Liver (tissue), 9 donors: ENCODE measurements around the gene PFKL. TPM values are rescaled to one million over a fixed set of nuclear protein-coding genes. Genes with fewer than 3 reads are reported as not detected.

Experiments
- DNase-seq: peaks from one replicate; pipeline ENCODE4 v3.0.0-alpha.2; 2017; ENCODE audit warnings: low spot score
- H3K27ac ChIP-seq, 2 donors: one replicate each; pipeline ENCODE4 v1.7.0; 2013; ENCODE audit warnings: inconsistent platforms in 2 of 2, low read length in 2 of 2, control low read depth in 1 of 2, low read depth in 1 of 2, mild to moderate bottlenecking in 1 of 2
- H3K27me3 ChIP-seq, 4 donors: one replicate each; pipeline versions ENCODE4 v1.6.1 to v1.7.0; 2013; ENCODE audit warnings: low read length in 3 of 4, inconsistent platforms in 1 of 4, mild to moderate bottlenecking in 1 of 4, moderate library complexity in 1 of 4; ENCODE audit not compliant: control insufficient read depth in 4 of 4, insufficient read depth in 4 of 4
- H3K36me3 ChIP-seq, 4 donors: one replicate each; pipeline versions ENCODE4 v1.6.1 to v1.7.0; 2013; ENCODE audit warnings: low read length in 3 of 4, mild to moderate bottlenecking in 3 of 4, low read depth in 1 of 4, moderate library complexity in 1 of 4; ENCODE audit not compliant: control insufficient read depth in 4 of 4, insufficient read depth in 3 of 4
- H3K4me1 ChIP-seq, 4 donors: one replicate each; pipeline versions ENCODE4 v1.6.1 to v1.7.0; 2013; ENCODE audit warnings: low read length in 3 of 4, mild to moderate bottlenecking in 3 of 4, moderate library complexity in 1 of 4; ENCODE audit not compliant: control insufficient read depth in 4 of 4, insufficient read depth in 4 of 4
- H3K4me3 ChIP-seq, 3 donors: one replicate each; pipeline versions ENCODE4 v1.6.1 to v1.7.0; 2013; ENCODE audit warnings: low read length in 3 of 3, control low read depth in 1 of 3, low read depth in 1 of 3, mild to moderate bottlenecking in 1 of 3
- H3K9ac ChIP-seq, 2 donors: one replicate each; pipeline ENCODE4 v1.7.0; 2013; ENCODE audit warnings: low read length in 2 of 2, mild to moderate bottlenecking in 2 of 2, moderate library complexity in 2 of 2, control low read depth in 1 of 2, low read depth in 1 of 2
- H3K9me3 ChIP-seq, 4 donors: one replicate each; pipeline versions ENCODE4 v1.6.1 to v1.7.0; 2013; ENCODE audit warnings: low read length in 3 of 4; ENCODE audit not compliant: control insufficient read depth in 4 of 4
- CTCF ChIP-seq: fragments of 150-350 bp; IDR thresholded peaks from 2 replicates; pipeline ENCODE4 v1.5.1; 2017; ENCODE audit warnings: improper control_type of control experiment, low read depth, low read length; ENCODE audit not compliant: missing input control
- EGR1 ChIP-seq, 2 donors: IDR thresholded peaks; 2 replicates each; pipeline ENCODE4 v1.6.1; 2016 to 2018; ENCODE audit warnings: antibody characterized with exemption in 2 of 2, low read depth in 2 of 2
- FOXA1 ChIP-seq: IDR thresholded peaks from 2 replicates; pipeline ENCODE4 v1.6.1; 2016; ENCODE audit warnings: antibody characterized with exemption
- FOXA2 ChIP-seq: IDR thresholded peaks from 2 replicates; pipeline ENCODE4 v1.6.1; 2016; ENCODE audit warnings: antibody characterized with exemption
- GABPA ChIP-seq, 2 donors: IDR thresholded peaks in 1 of 2; conservative IDR thresholded peaks in 1 of 2; 2 replicates each; pipeline ENCODE4 v1.6.1; 2016; ENCODE audit warnings: antibody characterized with exemption in 2 of 2, mild to moderate bottlenecking in 1 of 2, moderate library complexity in 1 of 2
- HNF4A ChIP-seq, 2 donors: conservative IDR thresholded peaks; 2 replicates each; pipeline ENCODE4 v1.6.1; 2016; ENCODE audit warnings: antibody characterized with exemption in 2 of 2, mild to moderate bottlenecking in 2 of 2
- HNF4G ChIP-seq: IDR thresholded peaks from 2 replicates; pipeline ENCODE4 v1.6.1; 2016; ENCODE audit warnings: antibody characterized with exemption
- JUND ChIP-seq, 2 donors: IDR thresholded peaks; 2 replicates each; pipeline ENCODE4 v1.6.1; 2016; ENCODE audit warnings: antibody characterized with exemption in 2 of 2
- NR2F2 ChIP-seq: IDR thresholded peaks from 2 replicates; pipeline ENCODE4 v1.6.1; 2016; ENCODE audit warnings: antibody characterized with exemption
- RAD21 ChIP-seq, 2 donors: IDR thresholded peaks; 2 replicates each; pipeline ENCODE4 v1.6.1; 2016; ENCODE audit warnings: antibody characterized with exemption in 2 of 2, mild to moderate bottlenecking in 2 of 2
- RXRA ChIP-seq, 2 donors: IDR thresholded peaks; 2 replicates each; pipeline ENCODE4 v1.6.1; 2017 to 2018; ENCODE audit warnings: antibody characterized with exemption in 2 of 2, mild to moderate bottlenecking in 1 of 2
- SP1 ChIP-seq: IDR thresholded peaks from 2 replicates; pipeline ENCODE4 v1.6.1; 2018; ENCODE audit warnings: antibody characterized with exemption, mild to moderate bottlenecking
- TAF1 ChIP-seq: conservative IDR thresholded peaks from 2 replicates; pipeline ENCODE4 v1.6.1; 2016; ENCODE audit warnings: antibody characterized with exemption, mild to moderate bottlenecking
- YY1 ChIP-seq: IDR thresholded peaks from 2 replicates; pipeline ENCODE4 v1.6.1; 2016; ENCODE audit warnings: antibody characterized with exemption, mild to moderate bottlenecking
- ZBTB33 ChIP-seq: IDR thresholded peaks from 2 replicates; pipeline ENCODE4 v1.6.1; 2016; ENCODE audit warnings: antibody characterized with exemption
- WGBS: extraction: QIAGEN DNeasy Blood & Tissue Kit; methylation state at CpG from one replicate; pipeline ENCODE4 v1.1.7; 2013; 5-methylcytosine and 5-hydroxymethylcytosine counted together
- polyA plus RNA-seq, 2 donors: library from polyadenylated mRNA; stranded (reverse) in 1 of 2; unstranded in 1 of 2; fragments of 200-250 nt in 1 of 2; fragments of >200 nt in 1 of 2; fragmentation: Nextera tagmentation in 1 of 2; extraction: Ambion mirVana in 1 of 2; gene quantifications; one replicate each; pipeline versions ENCODE4 v1.2.1 to v1.2.3, GENCODE V29; 2013 to 2015
- total RNA-seq, 2 donors: library from RNA; depleted of rRNA; stranded (reverse); fragments of >200 nt; gene quantifications; one replicate each; pipeline ENCODE4 v1.2.3, GENCODE V29; 2014
- TF ChIP-seq, protein P1 (sequence below): IDR thresholded peaks from 2 replicates; pipeline ENCODE4 v1.6.1; 2016; ENCODE audit warnings: antibody characterized with exemption
- TF ChIP-seq, protein P2 (sequence below): IDR thresholded peaks from 2 replicates; pipeline ENCODE4 v1.6.1; 2016; ENCODE audit warnings: antibody characterized with exemption, mild to moderate bottlenecking
- TF ChIP-seq, protein P3 (sequence below): IDR thresholded peaks from 2 replicates; pipeline ENCODE4 v1.6.1; 2016; ENCODE audit warnings: antibody characterized with exemption
- donor health status: healthy.
- donor health status: healthy.
- donor health status: healthy.
- donor health status: healthy.
- donor health status: healthy.

PFKL gene
- total and polyA plus RNA-seq, 4 donors, result 48.1 to 98.4 (median 81.0) TPM

DNA sequence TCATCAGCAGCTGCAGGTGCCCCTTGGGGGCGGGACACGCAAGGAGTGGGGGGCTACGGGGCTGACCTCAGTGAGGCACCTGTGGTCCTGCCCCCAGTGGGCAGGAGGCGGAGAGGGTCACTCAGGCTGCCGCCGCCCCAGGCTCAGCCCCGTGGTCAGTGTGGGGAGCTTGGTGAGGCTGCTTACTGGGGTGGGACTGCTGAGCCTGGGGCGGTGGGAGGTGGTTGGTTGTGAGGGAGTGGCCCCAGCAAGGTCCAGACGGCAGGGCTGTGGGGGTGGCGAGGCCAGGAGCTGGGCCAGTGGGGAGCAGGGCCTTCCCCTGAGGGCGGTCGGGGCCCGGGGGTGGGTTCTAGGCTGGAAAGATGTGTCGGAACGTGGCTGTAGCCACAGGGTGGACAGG is 14.3 kb downstream of the PFKL start:
- Histone ChIP-seq H3K27ac (no peak overlapping the region), H3K9ac (no peak overlapping the region), H3K4me1 (no peaks in the 10 kb centered on the region), H3K27me3 (no peaks in the 10 kb centered on the region), H3K9me3 (no peaks in the 10 kb centered on the region), H3K36me3 (peaks cover 14 to 67% (median 20%) of the 10 kb centered on the region in 4 donors), H3K4me3 (no peak overlapping the region)
- TF ChIP-seq EGR1 (IDR thresholded peaks at IDR 0.05; ENCODE audit: low read depth in 2 of 2), result no peak
- no peak for TF ChIP-seq TAF1
- TF ChIP-seq RXRA (IDR thresholded peaks at IDR 0.05), result no peak
- TF ChIP-seq JUND (IDR thresholded peaks at IDR 0.05), result no peak
- TF ChIP-seq ZBTB33, result no peak
- TF ChIP-seq, protein P1, sequence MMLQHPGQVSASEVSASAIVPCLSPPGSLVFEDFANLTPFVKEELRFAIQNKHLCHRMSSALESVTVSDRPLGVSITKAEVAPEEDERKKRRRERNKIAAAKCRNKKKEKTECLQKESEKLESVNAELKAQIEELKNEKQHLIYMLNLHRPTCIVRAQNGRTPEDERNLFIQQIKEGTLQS, result no peak
- WGBS, result 92% methylated on average over 15 of the region's 15 CpGs
- no peak for DNase-seq

DNA sequence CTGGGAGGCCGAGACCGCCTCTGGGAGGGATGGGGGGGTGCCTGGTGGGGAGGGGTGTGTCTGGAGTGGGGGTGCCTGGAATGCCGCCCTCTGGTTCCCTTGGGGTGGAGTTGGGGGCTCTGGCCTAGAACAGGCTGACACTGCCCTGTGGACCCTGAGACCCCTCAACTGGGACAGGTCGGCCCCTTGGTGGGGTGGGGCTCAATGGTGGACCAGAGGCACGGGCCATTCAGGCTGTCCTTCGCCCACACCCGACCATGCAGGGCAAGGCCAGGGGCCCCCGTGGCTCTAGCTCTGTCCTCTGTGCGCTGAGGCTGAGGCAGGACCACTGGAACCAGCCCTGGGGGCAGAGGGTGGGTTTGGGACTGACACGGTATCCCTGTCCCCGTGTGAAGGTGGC is 14.7 kb downstream of the PFKL start:
- no peak overlapping the region for H3K27ac ChIP-seq
- no peak overlapping the region for H3K9ac ChIP-seq
- H3K4me1 ChIP-seq, result no peaks in the 10 kb centered on the region
- DNase-seq, result no peak
- no peaks in the 10 kb centered on the region for H3K27me3 ChIP-seq
- TF ChIP-seq, protein P2, sequence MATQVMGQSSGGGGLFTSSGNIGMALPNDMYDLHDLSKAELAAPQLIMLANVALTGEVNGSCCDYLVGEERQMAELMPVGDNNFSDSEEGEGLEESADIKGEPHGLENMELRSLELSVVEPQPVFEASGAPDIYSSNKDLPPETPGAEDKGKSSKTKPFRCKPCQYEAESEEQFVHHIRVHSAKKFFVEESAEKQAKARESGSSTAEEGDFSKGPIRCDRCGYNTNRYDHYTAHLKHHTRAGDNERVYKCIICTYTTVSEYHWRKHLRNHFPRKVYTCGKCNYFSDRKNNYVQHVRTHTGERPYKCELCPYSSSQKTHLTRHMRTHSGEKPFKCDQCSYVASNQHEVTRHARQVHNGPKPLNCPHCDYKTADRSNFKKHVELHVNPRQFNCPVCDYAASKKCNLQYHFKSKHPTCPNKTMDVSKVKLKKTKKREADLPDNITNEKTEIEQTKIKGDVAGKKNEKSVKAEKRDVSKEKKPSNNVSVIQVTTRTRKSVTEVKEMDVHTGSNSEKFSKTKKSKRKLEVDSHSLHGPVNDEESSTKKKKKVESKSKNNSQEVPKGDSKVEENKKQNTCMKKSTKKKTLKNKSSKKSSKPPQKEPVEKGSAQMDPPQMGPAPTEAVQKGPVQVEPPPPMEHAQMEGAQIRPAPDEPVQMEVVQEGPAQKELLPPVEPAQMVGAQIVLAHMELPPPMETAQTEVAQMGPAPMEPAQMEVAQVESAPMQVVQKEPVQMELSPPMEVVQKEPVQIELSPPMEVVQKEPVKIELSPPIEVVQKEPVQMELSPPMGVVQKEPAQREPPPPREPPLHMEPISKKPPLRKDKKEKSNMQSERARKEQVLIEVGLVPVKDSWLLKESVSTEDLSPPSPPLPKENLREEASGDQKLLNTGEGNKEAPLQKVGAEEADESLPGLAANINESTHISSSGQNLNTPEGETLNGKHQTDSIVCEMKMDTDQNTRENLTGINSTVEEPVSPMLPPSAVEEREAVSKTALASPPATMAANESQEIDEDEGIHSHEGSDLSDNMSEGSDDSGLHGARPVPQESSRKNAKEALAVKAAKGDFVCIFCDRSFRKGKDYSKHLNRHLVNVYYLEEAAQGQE, result no peak
- no peak for TF ChIP-seq EGR1 (IDR thresholded peaks at IDR 0.05; ENCODE audit: low read depth in 2 of 2)
- TF ChIP-seq RAD21 (IDR thresholded peaks at IDR 0.05), result no peak
- no peak for TF ChIP-seq FOXA2
- TF ChIP-seq TAF1, result no peak
- no peak for TF ChIP-seq YY1
- TF ChIP-seq, protein P1, result no peak
- TF ChIP-seq ZBTB33, result no peak
- TF ChIP-seq, protein P3, sequence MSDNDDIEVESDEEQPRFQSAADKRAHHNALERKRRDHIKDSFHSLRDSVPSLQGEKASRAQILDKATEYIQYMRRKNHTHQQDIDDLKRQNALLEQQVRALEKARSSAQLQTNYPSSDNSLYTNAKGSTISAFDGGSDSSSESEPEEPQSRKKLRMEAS, result no peak
- no peak for TF ChIP-seq SP1
- no peak for TF ChIP-seq HNF4A (conservative IDR thresholded peaks at IDR 0.05)
- TF ChIP-seq RXRA (IDR thresholded peaks at IDR 0.05), result no peak
- TF ChIP-seq CTCF, result no peak
- TF ChIP-seq JUND (IDR thresholded peaks at IDR 0.05), result no peak
- no peak for TF ChIP-seq GABPA (IDR thresholded peaks at IDR 0.05 in 1 of 2, conservative IDR thresholded peaks at IDR 0.05 in 1 of 2)
- no peak for TF ChIP-seq FOXA1
- TF ChIP-seq NR2F2, result no peak
- TF ChIP-seq HNF4G, result no peak
- 92% methylated on average over 11 of the region's 11 CpGs for WGBS
- H3K4me3 ChIP-seq, result no peak overlapping the region
- peaks cover 14 to 72% (median 20%) of the 10 kb centered on the region in 4 donors for H3K36me3 ChIP-seq
- H3K9me3 ChIP-seq, result no peaks in the 10 kb centered on the region
